K562 treated with DMSO at 1 percent for 12 hours (cell line): ENCODE data around the gene LRRC8E. TPM values are rescaled to one million over a fixed set of nuclear protein-coding genes. Genes with fewer than 3 reads are reported as not detected.

ENCODE experiments used
- total RNA-seq: library from RNA; unstranded; fragments of 300-600 nt; gene quantifications from 2 replicates; pipeline ENCODE4 v1.2.3, GENCODE V29; 2022; ENCODE audit not compliant: insufficient read depth

The LRRC8E gene
- total RNA-seq = 4.5 and 7.0 TPM in 2 replicates

DNA sequence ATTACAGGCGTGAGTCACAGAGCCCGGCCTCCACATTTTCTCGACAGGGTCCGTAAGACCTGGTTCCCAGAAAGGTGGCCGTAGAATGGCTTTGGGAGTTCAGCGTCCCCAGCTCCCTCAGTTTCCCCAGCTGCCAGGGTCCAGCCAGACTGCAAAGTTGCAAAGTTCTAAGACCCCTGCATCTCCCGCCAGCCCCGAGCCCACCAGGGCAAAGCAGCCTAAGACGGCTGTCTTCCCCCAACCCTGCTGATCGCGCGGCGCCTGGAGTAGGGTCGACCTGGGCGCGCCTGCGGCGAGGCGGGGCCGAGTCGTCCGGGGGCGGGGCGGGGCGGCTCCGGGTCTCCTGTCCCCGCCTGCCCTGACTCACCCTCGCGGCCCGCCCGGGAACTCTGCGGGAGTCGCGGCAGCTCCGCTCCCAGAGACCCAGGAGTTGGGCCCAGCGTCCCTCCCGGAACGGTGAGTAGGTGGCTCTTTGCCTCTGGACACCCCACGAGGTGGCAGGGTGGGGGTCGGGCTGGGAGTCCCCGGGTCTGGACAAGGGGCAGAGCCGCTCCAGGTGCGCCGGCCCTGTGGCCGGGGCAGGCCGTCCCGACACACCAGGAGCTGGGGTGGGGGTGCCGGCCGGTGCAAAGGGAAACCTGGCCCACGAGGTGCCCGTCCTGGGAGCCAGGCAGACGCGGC is at the start of gene LRRC8E:
Gene LRRC8E, plus strand, starts transcription at position 366 of the 681 bp plus-strand sequence. CDS start 7,094 bp downstream, outside the sequence.

DNA sequence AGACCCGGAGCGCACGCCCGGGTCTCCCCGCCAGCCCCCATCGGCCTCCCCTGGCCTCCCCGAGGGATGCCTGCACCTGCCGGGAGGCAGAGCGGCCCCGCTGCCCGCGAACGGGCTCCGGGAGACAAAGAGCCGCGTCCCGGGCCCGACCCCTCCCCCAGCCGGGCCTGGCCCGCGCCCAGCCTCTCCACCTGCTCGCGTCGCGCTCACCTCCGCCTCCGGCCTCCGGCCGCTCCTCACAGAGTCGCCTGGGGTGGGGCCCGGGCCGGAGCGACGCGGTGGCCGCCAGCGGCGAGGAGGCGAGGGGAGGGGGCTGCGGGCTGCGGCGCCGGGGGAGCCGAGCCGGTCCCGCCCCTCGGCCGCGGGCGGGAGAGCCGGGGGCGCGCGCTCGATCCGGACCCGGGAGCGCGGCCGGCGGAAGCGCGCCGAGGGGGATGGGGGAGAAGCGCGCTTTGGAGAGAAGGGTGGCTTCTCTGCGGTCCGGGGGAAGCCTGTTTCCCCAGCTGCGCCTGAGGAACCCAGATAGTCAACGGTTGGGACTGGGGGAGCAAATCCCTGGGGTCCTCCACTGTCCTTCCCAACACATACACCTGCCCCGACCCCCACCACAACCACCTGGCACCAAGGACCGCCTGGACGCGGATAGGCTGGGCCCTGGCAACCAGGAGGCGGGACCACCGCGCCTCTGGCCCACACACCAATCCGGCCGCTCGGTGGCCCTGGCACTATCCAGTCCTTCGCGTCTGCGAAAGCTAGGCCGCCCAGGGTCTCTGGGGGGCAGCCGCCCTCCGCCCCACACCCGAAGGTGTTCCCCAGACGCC is 14.0 kb upstream of the LRRC8E start, which contains the start of gene PRR36:
Gene PRR36, minus strand, starts transcription at position 315 of the 821 bp plus-strand sequence. CDS start 701 bp downstream, outside the sequence.

DNA sequence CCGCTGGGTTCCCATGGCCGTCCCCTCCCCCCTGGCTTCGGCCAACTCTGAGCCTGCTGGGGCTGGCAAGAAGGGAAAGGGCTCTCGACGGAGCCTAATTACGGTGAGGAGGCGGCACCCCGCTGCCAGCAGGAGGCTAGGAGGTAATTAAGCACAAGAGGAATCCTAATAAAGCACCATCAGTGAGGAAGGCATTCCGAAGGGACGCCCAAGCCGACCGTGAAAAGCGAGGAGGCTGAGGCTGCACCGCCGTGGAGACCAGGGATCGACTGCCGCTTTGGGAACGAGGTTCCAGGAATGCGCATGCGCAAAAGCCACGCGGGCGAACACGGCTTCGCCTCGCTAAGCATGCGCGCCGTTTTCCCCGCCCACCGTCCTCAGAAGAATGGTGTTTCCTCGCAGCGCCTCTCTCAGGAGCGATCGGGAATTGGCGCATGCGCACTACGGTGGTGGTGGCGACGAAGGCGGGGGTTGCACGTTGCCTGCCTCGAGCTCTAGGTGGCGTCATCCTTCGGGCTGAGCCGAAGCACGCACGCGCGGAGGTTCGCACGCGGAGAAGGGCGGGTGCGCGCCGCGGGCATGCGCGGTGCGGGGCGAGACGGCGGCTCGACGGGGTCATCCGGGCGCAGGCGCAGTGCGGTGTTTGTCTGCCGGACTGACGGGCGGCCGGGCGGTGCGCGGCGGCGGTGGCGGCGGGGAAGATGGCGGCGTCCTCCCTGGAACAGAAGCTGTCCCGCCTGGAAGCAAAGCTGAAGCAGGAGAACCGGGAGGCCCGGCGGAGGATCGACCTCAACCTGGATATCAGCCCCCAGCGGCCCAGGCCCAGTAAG is 15.1 kb downstream of the LRRC8E start, which contains the start of gene MAP2K7:
Gene MAP2K7, plus strand, starts transcription at position 634 of the 830 bp plus-strand sequence. Its CDS starts 68 bp downstream, at position 702.

DNA sequence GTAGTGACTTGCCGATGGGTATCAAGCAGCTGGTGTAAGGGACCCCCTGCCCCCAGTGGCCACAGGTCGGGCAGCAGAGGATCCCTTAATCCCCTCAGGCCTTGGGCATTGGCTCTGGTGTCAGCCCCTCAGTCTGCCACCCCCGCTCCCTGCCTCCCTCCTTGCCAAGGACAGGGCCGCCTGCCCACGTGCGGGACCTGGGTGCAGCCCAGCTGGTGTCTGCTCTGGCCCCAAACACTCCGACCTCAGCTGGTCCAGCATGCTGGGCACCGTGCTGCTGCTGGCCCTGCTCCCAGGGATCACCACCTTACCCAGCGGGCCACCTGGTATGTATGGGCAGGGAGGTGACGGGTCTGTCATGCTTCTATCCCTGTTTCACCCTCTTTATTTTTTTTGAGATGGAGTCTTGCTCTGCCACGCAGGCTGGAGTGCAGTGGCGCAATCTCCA is 26.3 kb downstream of the LRRC8E start, which contains the start of gene TGFBR3L:
Gene TGFBR3L, plus strand, starts transcription at position 233 of the 448 bp plus-strand sequence.

DNA sequence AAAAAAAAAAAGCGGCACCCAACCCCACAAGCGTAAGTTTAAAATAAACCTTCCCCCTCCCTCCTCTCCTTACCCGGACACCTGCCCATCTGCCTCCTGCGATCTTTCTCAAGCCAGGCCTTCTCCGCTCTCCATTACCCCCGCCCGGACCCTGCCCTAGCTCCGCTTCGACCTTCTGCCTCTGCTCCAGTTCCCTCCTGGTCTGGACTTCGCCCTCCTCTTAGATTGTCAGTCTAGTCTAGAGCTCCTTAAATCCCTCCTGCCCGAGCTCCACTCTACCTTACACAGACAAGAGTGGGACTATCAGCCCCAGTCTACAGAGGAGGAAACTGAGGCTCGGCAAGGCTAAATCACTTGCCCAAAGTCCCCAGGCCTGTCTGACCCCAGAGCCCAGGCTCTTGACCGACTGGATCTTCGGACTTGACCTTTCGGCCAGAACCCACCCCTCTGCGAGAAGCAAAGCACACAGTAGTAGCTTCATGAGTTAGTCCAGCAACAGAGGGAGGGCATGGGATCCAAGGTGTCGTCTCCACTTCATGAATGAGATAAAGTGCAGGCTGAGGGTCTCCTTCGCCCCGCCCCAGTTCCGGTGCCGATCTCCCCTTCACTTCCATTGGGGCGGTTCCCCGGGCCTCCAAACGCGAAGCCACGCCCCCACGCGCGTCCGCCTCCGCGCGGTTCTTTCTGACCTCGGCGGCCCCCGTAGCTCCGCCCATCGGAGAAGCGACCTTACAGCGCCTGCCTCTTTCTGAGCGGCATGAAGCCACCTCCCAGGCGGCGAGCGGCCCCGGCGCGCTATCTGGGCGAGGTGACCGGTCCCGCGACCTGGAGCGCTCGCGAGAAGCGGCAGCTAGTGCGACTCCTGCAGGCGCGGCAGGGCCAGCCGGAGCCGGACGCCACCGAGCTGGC is 31.6 kb downstream of the LRRC8E start, which contains the start of gene SNAPC2:
Gene SNAPC2, plus strand, starts transcription at position 729 of the 909 bp plus-strand sequence. Its CDS starts 29 bp downstream, at position 758.

DNA sequence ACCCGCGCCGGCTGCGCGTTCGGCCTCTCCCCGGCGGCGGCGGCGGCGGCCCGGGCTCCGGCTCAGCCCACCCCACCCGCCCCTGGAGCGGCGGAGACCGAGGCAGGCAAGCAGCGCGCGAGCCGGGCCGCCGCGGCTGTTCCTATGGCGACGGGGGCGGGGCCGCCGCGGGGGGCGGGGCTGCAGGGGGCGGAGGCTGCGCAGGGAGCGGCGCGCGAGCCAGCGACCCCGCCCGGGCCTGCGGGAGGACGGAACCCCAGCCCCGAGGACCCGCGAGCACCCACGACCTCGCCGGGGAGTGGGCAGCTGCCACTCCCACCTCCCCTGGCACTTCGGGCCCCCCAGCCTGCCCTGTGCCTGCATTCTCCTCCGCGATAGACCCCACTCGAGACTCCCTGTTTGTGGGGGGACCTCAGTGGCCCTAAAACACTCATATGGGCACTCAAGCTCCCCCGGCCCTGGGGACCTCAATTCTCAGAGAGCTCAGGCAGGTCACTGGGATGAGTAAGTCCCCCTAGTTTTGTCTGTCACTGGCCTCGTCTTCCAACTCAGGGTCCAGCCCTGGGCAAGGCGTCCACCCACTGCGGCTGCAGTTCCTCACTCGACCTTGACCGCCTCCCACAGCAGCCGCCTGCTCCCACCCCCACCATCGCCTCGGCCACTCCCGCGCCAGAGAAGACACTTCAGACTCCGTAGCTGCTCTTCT is 37.9 kb downstream of the LRRC8E start, which contains the start of gene CTXN1:
Gene CTXN1, minus strand, starts transcription at position 115 of the 706 bp plus-strand sequence. CDS start 597 bp downstream, outside the sequence.

DNA sequence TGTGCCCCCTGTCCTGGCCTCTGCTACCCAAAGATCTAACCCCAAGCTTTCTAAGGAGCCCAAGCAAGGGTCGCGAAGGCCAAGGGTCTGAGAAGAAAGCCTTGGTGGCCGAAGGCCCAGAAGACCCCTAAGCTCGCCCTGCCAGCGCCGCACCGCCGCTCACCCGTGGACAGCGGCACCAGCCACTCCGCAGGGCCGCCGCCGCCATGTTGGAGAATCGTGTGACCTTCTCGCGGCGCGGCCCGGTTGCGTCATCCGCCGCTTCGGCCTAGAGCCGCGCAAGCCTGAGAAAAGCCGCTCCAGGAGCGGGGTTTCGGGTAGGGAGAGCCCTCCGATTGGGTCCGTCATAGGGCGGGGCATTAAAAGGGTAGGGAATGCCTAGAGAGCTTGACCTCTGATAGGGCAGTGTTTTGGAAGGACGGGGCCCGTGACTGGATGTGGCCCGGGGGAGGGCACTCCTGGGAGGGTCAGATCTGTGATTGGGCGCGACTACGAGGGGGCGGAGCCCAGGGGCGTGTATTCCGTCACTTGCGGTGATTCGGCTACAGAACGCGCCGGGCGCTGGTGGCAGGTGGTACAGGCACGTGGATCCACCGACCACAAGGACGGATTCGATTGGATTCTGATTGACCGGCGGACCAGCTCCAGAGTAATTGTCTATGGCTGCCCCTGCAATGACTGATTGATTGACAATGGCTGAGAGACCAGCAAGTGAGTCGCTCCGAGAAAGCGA is 55.3 kb downstream of the LRRC8E start, which contains the start of gene TIMM44:
Gene TIMM44, minus strand, starts transcription at position 223 of the 733 bp plus-strand sequence. Its CDS starts 15 bp downstream, at position 208.

Other genes starting within 250 kb of the LRRC8E start
- not detected in 2 replicates for gene RETN, start 219.5 kb upstream of the LRRC8E start, total RNA-seq
- 1.3 and 1.7 TPM in 2 replicates for gene MCEMP1, start 211.4 kb upstream of the LRRC8E start, total RNA-seq
- 75.0 and 172 TPM in 2 replicates for gene TRAPPC5, start 207.7 kb upstream of the LRRC8E start, total RNA-seq
- 1.0 TPM in 1 of 2 replicates, not detected in the other for gene FCER2, start 186.4 kb upstream of the LRRC8E start, total RNA-seq
- not detected in 2 replicates for gene CLEC4G, start 156.4 kb upstream of the LRRC8E start, total RNA-seq
- gene CD209, start 141.0 kb upstream of the LRRC8E start, total RNA-seq = not detected in 2 replicates
- gene CLEC4M, start 125.3 kb upstream of the LRRC8E start, total RNA-seq = 0.37 TPM in 1 of 2 replicates, not detected in the other
- 8.4 and 10.6 TPM in 2 replicates for gene EVI5L, start 58.3 kb upstream of the LRRC8E start, total RNA-seq
- gene PRR36, start 14.1 kb upstream of the LRRC8E start, total RNA-seq = not detected in 2 replicates
- 18.1 and 30.2 TPM in 2 replicates for gene MAP2K7, start 15.4 kb downstream of the LRRC8E start, total RNA-seq
- 1.00 and 1.7 TPM in 2 replicates for gene TGFBR3L, start 26.3 kb downstream of the LRRC8E start, total RNA-seq
- gene SNAPC2, start 31.8 kb downstream of the LRRC8E start, total RNA-seq = 42.2 and 51.8 TPM in 2 replicates
- gene CTXN1, start 37.6 kb downstream of the LRRC8E start, total RNA-seq = 2.2 and 5.5 TPM in 2 replicates
- 141 and 160 TPM in 2 replicates for gene TIMM44, start 55.2 kb downstream of the LRRC8E start, total RNA-seq
- 39.4 and 83.9 TPM in 2 replicates for gene ELAVL1, start 117.1 kb downstream of the LRRC8E start, total RNA-seq
- not detected in 2 replicates for gene CCL25, start 164.2 kb downstream of the LRRC8E start, total RNA-seq